OCI-LY1 (cell line): ENCODE measurements around the gene CDRT4.

Source experiments
- H2AFZ ChIP-seq: fragments of 200-600 bp; sonication (generic), shearing (Covaris generic); 2 replicates; pipeline ENCODE4 v1.6.0; 2014; ENCODE audit warnings: antibody characterized with exemption, mild to moderate bottlenecking, low read length
- H3F3A ChIP-seq: fragments of 200-600 bp; sonication (generic), shearing (Covaris generic); 2 replicates; pipeline ENCODE4 v1.6.0; 2014; ENCODE audit warnings: mild to moderate bottlenecking, antibody characterized with exemption, low read length, moderate library complexity; ENCODE audit not compliant: insufficient read depth
- H3K27ac ChIP-seq: fragments of 200-600 bp; sonication (generic); 2 replicates; pipeline ENCODE4 v1.5.1; 2014; ENCODE audit warnings: low read length, mixed run types, mild to moderate bottlenecking, low read depth; ENCODE audit not compliant: poor library complexity, severe bottlenecking
- H3K27me3 ChIP-seq: fragments of 200-600 bp; sonication (generic); 2 replicates; pipeline ENCODE4 v1.6.0; 2014; ENCODE audit warnings: antibody characterized with exemption, mild to moderate bottlenecking, low read length, moderate library complexity; ENCODE audit not compliant: insufficient read depth
- H3K36me3 ChIP-seq: fragments of 200-600 bp; sonication (generic); 2 replicates; pipeline ENCODE4 v1.6.1; 2014; ENCODE audit warnings: mild to moderate bottlenecking, antibody characterized with exemption, low read length, moderate library complexity, mixed read lengths; ENCODE audit not compliant: insufficient read depth
- H3K4me1 ChIP-seq: fragments of 200-600 bp; sonication (generic); 2 replicates; pipeline ENCODE4 v1.5.1; 2014; ENCODE audit warnings: mild to moderate bottlenecking, low read length, moderate library complexity; ENCODE audit not compliant: insufficient read depth, severe bottlenecking
- H3K4me2 ChIP-seq: fragments of 200-600 bp; sonication (generic), shearing (Covaris generic); 2 replicates; pipeline ENCODE4 v1.6.1; 2014; ENCODE audit warnings: low read length
- H3K4me3 ChIP-seq: fragments of 200-600 bp; sonication (generic); 2 replicates; pipeline ENCODE4 v1.5.1; 2014; ENCODE audit warnings: low read length, low read depth, mild to moderate bottlenecking, mixed read lengths; ENCODE audit not compliant: poor library complexity, severe bottlenecking
- H3K79me2 ChIP-seq: fragments of 200-600 bp; shearing (Covaris generic); 2 replicates; pipeline ENCODE4 v1.6.1; 2016; ENCODE audit warnings: mixed run types, low read length, mixed read lengths; ENCODE audit not compliant: insufficient read depth
- H3K9ac ChIP-seq: fragments of 200-600 bp; sonication (generic), shearing (Covaris generic); 2 replicates; pipeline ENCODE4 v1.6.1; 2014; ENCODE audit warnings: mild to moderate bottlenecking, low read length, mixed read lengths
- H3K9me2 ChIP-seq: fragments of 200-600 bp; sonication (generic), shearing (Covaris generic); 2 replicates; pipeline ENCODE4 v1.6.1; 2014; ENCODE audit warnings: low read depth, mild to moderate bottlenecking, low read length, mixed read lengths
- H3K9me3 ChIP-seq: fragments of 200-600 bp; shearing (Covaris generic); 2 replicates; pipeline ENCODE4 v1.6.1; 2014; ENCODE audit warnings: low read length, mixed read lengths
- H4K20me1 ChIP-seq: fragments of 200-600 bp; sonication (generic), shearing (Covaris generic); 2 replicates; pipeline ENCODE4 v1.6.0; 2016; ENCODE audit warnings: mild to moderate bottlenecking, low read length; ENCODE audit not compliant: insufficient read depth
- EZH2 ChIP-seq: fragments of 200-600 bp; sonication (generic), shearing (Covaris generic); IDR thresholded peaks from 2 replicates; pipeline ENCODE4 v1.8.0; 2017; ENCODE audit warnings: borderline replicate concordance, mixed run types, mild to moderate bottlenecking, antibody characterized with exemption, low read length, moderate library complexity, mixed read lengths
- TF ChIP-seq, protein P1 (sequence below): fragments of 200-600 bp; sonication (generic), shearing (Covaris generic); IDR thresholded peaks from 2 replicates; pipeline ENCODE4 v1.5.1; 2017; ENCODE audit warnings: mild to moderate bottlenecking, antibody characterized with exemption, low read length, moderate library complexity, mixed read lengths

Gene CDRT4

DNA sequence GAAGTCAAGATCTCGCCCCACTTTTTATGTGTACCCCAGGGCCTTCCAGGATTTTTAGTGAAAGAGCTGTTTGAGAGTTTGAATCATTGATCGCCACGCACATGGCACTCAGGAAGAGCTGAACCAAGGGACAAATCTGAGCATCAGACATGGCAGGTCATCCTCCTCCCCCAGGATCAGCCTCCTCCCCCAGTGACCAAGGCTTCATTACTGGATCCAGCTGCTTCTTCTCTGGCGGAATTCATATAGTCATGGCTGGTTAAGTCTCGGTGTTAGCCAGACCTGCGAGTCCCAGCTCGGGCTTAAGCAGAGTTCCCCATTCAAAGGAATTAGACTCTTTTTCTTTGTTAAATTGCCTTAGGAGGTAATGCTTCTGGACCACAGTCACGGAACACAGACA, 32.5 kb downstream of the CDRT4 start:
- H2AFZ ChIP-seq = no peak overlapping the region
- H3K36me3 ChIP-seq = no peaks in the 10 kb centered on the region; the same call in 1 of the 2 replicates
- H3K4me3 ChIP-seq = no peak overlapping the region
- no peaks in the 10 kb centered on the region for H4K20me1 ChIP-seq
- H3K9me3 ChIP-seq = 0 out of 2 replicates have a peak, but pooled peaks cover 4% of the 10 kb centered on the region
- H3K27me3 ChIP-seq = no peaks in the 10 kb centered on the region
- TF ChIP-seq, protein P1, sequence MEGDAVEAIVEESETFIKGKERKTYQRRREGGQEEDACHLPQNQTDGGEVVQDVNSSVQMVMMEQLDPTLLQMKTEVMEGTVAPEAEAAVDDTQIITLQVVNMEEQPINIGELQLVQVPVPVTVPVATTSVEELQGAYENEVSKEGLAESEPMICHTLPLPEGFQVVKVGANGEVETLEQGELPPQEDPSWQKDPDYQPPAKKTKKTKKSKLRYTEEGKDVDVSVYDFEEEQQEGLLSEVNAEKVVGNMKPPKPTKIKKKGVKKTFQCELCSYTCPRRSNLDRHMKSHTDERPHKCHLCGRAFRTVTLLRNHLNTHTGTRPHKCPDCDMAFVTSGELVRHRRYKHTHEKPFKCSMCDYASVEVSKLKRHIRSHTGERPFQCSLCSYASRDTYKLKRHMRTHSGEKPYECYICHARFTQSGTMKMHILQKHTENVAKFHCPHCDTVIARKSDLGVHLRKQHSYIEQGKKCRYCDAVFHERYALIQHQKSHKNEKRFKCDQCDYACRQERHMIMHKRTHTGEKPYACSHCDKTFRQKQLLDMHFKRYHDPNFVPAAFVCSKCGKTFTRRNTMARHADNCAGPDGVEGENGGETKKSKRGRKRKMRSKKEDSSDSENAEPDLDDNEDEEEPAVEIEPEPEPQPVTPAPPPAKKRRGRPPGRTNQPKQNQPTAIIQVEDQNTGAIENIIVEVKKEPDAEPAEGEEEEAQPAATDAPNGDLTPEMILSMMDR = no peak
- TF ChIP-seq EZH2 = no peak
- H3K4me1 ChIP-seq = peaks cover 4% of the 10 kb centered on the region
- no peaks in the 10 kb centered on the region for H3F3A ChIP-seq
- no peak overlapping the region for H3K27ac ChIP-seq
- H3K9me2 ChIP-seq = no peaks in the 10 kb centered on the region
- no peaks in the 10 kb centered on the region for H3K79me2 ChIP-seq
- H3K9ac ChIP-seq = no peak overlapping the region
- no peak overlapping the region for H3K4me2 ChIP-seq

DNA sequence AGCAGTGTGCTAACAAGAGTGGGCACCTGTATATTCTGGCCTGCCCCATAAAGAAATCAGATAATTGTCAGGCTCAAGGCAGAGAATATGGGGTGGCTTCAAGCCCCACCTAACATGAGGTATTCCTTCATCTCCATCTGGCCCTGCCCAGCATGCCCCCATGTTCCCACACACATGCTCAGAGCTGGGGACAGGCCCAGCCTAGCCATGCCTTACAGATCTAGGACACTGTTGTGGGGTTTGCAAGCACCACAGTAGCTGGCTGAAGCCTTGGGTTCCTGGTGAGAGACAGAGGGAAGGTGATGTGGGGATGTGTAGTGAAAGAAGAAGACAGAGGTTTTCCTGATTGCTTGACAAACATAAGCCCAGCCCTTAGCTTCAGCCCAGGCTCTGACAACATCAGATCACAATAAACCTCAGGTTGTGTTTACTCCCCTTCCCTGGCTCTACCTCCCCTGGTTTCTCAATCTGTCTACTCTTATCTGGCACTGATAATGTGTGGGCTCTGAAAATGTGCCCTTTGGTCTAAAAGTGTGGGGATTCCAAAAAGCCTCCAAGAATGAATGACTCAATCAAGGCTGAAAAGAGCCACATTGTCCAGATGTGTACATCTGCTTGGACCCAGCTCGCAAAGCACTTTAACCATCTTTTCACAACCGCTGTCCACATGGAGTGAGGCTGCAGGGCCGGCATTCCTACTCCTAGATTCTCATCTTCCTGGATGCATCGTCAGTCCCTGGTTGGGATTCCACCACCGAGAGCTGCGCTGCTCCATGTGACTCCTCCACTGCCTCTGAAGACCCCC, 34.4 kb downstream of the CDRT4 start:
- Histone ChIP-seq H3K4me3 (no peak overlapping the region), H3K79me2 (no peaks in the 10 kb centered on the region), H3K9me2 (no peaks in the 10 kb centered on the region), H3K27me3 (no peaks in the 10 kb centered on the region), H3F3A (no peaks in the 10 kb centered on the region), H3K9me3 (0 out of 2 replicates have a peak, but pooled peaks cover 4% of the 10 kb centered on the region), H3K36me3 (no peaks in the 10 kb centered on the region; the same call in 1 of the 2 replicates), H2AFZ (no peak overlapping the region), H3K4me1 (peaks cover 4% of the 10 kb centered on the region), H3K9ac (no peak overlapping the region), H3K27ac (no peak overlapping the region), H4K20me1 (no peaks in the 10 kb centered on the region), H3K4me2 (no peak overlapping the region)
- TF ChIP-seq, protein P1 = no peak
- no peak for TF ChIP-seq EZH2

DNA sequence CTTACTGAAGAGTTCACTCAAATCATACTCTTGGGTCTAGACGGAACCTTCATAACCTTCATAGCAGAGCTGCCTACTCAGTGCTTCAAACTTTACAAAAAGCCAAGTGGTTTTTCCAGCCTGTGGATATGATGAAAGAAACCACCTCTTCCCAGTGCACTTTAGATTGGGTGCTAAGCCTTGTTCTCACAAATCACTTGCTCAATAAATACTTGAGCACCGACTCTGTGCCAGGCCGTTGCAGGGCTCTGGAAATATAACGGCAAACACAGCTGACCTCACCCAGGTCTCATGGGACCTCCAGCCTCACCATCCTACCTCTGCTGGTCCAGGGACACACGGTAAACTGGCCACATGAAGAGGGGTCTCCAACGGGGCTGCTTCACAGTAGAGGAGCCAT, 35.7 kb downstream of the CDRT4 start:
- H3K4me3 ChIP-seq = no peak overlapping the region
- no peak for TF ChIP-seq EZH2
- TF ChIP-seq, protein P1 = no peak
- no peaks in the 10 kb centered on the region for H3K9me3 ChIP-seq
- H3K36me3 ChIP-seq = no peaks in the 10 kb centered on the region
- peaks cover 1% of the 10 kb centered on the region for H3K4me1 ChIP-seq
- H2AFZ ChIP-seq = no peak overlapping the region
- no peaks in the 10 kb centered on the region for H3F3A ChIP-seq
- no peaks in the 10 kb centered on the region for H3K9me2 ChIP-seq
- no peak overlapping the region for H3K4me2 ChIP-seq
- H3K27me3 ChIP-seq = no peaks in the 10 kb centered on the region
- no peak overlapping the region for H3K9ac ChIP-seq
- H3K27ac ChIP-seq = no peak overlapping the region
- H3K79me2 ChIP-seq = no peaks in the 10 kb centered on the region
- no peaks in the 10 kb centered on the region for H4K20me1 ChIP-seq
